ENCODE data around the gene ANKRD11.
"Not testable (repeated sequence)": the region's sequence is repeated elsewhere in the genome, so short reads cannot be mapped to it uniquely, and the experiment has no call there.

The ANKRD11 gene

DNA sequence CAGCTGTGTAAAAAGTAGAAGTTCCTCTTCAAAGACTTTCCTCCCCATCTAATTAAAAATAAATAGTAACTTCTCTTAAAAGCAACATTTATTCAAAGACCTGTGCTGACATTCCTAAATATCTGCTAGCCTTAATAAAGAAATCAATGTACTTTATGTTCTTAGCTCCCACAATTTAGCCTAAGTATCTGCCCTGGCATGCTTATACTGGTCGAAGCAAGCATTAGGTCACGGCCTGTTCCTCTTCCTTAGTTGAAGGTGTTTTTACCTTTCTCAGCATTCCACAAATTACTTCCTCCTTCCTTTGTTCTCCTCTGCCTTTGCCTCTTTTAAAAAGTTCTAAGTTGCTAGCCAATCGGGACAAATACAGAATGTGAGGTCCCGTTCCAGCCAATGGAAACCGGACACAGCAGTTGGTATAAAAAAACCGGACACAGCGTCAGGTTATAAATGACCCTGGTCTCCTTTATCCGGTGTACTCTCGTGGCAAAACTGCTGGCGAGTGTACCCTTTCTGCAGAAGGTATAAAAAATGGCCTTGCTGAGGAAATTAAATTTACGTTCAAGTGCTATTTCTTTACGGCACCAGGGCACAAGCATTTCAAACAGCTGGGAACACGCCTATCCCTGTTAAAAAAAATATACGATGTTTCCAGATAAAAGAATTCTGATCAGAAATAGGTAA is 127.7 kb downstream of the ANKRD11 start:
- DNase-seq: not testable (repeated sequence)

DNA sequence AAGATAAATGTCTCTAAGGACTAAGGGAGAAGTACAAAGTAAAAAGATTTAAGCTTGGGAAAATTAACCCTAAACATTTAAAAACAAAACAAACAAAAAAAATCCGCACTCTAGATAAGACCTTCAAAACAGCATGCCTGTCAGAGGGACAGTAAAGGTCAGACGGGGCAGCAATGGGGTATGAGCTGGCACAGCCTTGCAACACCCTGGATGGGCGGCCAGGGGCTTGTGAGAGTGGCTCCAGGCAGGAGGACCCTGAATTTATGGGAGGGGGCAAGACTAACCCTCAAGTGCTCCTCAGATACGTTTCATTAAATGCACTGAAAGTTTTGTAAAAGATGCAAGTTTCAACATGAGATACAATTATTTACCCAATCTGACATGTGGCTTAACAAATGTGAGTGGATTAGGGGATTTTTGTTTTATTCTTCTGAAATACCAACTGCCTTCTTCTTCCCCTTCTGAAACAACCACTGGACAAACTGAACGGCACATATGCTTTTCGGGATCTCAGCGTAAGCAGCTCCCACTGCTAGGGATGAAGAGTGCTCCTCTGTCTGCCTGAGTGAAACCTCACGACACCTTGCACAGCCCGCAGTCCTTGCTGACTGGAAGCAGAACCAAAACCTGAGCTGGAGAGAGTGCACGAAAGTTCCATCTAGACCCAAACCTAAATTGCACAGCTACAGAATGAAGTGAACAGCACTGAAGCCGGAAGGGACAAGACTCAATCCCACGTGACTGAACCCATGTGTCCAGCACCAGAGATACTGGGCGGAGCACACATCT is 128.4 kb downstream of the ANKRD11 start:
- no peak for DNase-seq

DNA sequence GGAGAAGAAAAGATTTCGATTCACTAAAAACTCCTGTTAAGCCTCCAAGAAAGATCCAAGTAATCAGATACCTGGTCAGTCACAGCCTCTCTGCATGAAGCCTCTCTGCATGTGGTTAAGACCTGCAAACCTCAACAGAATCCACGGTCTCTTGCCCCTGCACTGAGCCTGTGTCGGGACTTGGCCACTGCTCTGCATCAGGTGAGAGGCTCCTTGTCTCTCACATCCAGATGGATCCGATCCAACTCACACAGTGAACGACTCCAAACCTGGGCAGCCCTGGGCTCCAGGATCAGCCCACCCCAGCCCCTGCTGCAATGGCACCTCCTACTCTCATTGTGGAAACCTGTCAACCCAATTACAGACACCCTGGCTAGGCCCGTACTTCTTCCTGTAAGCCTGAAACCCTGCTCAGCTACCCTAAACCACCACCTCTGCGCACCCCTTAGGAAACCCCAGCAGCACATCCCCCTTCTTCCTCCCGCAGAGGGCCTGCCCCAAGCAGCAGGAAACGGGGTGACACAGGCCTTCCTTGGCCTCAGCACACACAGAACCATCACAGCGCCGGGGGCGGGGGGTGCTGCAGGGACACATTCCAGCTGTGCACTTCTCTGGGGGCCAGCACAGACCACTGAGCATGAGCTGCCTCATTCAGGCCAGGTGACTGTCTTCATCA is 129.5 kb downstream of the ANKRD11 start:
- no peak for DNase-seq

- no peak for DNase-seq
Measured at GRCh38 chr16:89359264-89360147, 130.9 kb downstream of the ANKRD11 start.

- DNase-seq: no peak
Measured at GRCh38 chr16:89358030-89359005, 132.0 kb downstream of the ANKRD11 start.

- peak; percentile 35 for DNase-seq
Measured at GRCh38 chr16:89357055-89357816, 133.1 kb downstream of the ANKRD11 start.

GRCh38 chr16:89355686-89356085 is 134.7 kb downstream of the ANKRD11 start:
- no peak for DNase-seq

DNA sequence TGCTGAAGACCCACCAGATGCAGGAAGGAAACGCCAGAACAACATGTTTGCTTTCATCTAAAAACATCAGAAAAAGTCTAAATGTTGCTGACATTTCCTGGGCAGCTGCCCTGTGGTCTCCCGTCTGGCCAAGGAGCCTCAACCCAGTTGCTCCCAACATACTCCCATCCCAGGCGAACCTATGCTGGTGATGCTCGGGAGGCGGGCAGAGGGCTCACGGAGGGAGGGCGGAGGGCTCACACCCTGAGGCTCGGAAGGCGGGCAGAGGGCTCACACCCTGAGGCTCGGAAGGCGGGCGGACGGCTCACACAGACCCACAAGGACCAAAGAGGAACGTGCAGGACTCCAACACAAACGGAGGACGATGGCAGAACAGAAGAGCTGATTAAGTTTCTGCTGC is 135.4 kb downstream of the ANKRD11 start:
- no peak for DNase-seq

DNA sequence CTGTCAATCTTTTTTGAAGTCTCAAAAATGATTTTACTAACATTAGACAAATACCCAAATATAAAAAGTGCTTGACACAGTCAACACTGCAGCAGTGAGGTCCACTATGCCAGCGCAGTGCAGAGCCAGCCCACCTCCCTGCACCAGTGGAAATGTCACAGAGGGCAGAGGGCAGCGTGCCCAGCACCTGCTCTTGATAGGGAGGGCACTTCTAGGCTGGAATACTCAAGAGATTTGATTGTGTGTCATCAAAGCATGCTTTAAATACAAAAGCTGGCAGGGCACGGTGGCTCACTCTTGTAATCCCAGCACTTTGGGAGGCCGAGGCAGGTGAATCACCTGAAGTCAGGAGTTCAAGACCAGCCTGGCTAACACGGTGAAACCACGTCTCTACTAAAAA is 136.0 kb downstream of the ANKRD11 start:
- no peak for DNase-seq

- no peak for DNase-seq
Measured at GRCh38 chr16:89352091-89352681, 138.2 kb downstream of the ANKRD11 start.

DNA sequence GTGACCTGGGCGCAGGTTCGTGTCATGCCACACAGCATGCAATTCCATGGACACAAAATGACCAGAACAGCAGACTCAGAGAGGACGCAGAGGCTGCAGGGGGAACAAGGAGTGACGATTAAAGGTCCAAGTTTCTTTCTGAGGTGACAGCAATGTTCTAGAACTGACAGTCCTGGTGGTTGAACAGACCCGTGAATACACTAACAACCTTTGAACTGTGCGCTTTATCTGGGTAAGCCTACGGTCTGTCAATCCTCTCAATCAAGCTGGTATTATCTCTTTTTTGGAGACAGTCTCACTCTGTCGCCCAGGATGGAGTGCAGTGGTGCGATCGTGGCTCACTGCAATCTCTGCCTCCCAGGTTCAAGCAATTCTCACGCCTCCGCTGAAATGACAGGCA is 138.7 kb downstream of the ANKRD11 start:
- no peak for DNase-seq

DNA sequence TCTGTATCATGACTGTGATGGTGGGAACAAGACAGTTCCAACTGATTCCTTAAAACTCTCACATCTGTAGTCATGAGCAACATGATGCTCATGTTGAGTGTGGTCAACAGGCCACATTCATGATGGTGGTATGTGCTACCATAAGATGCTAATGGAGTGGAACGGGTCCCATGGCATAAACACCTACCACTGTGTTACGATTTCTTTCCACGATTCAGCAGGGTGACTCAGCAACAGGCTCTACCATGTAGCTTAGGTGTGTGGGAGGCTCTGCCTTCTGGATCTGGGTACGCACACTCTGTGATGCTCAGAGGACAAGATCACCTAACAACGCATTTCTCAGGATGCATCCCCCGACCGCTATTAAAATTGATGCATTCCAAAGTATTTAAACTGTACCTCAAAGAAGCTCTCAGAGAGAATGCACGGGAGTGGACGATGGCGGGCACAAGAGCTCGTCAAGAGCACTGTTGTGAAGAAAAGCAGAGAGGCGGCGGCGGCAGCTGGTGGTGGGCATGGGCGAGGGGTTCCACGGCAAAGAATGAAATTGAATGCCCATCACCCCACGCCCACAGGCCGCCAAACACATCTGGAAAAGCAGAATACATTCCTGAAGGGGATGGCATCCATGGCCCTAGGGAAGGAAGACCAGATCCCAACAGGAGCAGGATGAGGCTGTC is 139.5 kb downstream of the ANKRD11 start:
- DNase-seq: no peak

GRCh38 chr16:89349947-89350633 is 140.3 kb downstream of the ANKRD11 start:
- no peak for DNase-seq

DNA sequence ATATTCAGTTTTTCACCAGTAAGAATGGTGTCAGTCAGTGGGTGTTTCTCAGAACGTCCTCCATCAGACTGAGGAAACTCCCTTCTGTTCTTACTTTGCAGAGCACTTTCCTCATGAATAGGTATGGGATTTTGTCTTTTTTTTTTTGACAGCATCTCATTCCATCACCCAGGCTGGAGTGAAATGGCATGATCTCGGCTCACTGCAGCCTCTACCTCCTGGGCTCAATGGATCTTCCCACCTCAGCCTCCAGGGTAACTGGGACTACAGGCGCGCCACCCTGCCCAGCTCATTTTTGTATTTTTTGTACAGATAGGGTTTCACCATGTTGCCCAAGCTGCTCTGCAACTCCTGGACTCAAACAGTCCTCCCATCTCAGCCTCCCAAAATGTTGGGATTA is 142.6 kb downstream of the ANKRD11 start:
- DNase-seq: no peak

DNA sequence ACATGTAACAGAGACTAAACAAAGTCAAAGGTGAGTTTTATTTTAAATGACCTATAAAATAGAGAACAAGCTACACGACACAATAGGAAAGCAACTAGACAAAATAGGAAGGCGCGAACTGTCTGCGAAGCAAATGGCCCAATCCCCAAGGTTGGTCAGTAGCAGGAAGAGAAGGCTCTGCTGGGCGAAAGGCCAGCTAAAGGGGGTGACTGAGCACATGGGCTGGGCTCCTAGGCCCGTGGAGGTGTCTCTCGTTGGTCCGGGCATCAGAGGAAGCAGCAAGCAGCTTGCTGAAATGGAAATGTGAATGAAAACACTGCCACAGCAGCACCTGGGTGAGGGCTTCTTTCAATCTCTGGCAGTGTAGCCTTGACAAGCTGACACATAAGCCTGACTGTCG is 143.5 kb downstream of the ANKRD11 start:
- no peak for DNase-seq

DNA sequence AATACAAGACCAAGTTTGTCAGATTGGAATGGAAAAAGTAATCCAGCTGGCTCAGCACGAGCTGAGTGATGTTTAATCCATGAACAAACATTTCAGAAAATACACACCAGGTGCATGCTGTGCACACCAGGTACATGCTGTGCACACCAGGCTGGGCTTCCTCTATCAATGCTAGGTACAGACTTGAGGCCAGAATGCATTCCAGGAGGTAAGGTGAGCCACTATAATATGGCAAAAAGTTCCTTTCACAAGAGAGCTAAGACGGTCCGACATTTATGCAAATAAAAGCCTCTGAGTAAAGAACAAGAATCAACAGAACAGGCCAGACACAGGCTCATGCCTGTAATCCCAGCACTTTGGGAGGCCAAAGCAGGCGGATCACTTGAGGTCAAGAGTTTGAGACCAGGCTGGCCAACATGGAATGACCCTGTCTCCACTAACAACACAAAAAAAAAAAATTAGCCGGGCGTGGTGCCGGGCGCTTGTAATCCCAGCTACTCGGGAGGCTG is 144.7 kb downstream of the ANKRD11 start:
- DNase-seq: no peak

- DNase-seq: no peak
Measured at GRCh38 chr16:89344846-89345611, 145.3 kb downstream of the ANKRD11 start.

DNA sequence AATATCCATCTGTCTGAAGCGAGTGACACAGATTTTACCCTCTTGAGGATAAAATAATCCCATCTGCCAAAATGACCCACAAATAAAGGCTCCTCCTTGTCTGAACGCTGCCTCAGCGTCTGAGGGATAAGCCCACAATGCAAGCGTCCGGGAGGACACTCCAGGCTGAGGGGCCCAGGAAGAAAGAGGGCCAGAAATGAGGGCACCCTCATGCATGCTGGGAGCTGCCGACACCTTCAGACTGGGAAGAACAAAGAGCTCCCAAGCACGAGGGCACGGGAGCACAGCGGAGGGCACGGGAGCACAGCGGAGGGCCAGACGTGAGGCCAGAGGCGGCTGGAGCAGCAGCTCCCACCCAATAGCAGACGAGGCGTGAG is 145.9 kb downstream of the ANKRD11 start:
- DNase-seq: no peak
